A549 (cell line): ENCODE data around the gene PGS1.

Experiments used
- CEBPB ChIP-seq, 2 experiments: fragments of >200 bp in 1 of 2; sonication (Bioruptor Twin) in 1 of 2; formaldehyde crosslinking in 1 of 2; IDR thresholded peaks; 2 replicates each; pipeline ENCODE4 v1.6.1; 2012 to 2016
- CTCF ChIP-seq: fragments of >200 bp; sonication (Bioruptor Twin); formaldehyde crosslinking; IDR thresholded peaks from 3 replicates; pipeline ENCODE4 v1.5.1; 2016
- EP300 ChIP-seq, 2 experiments: fragments of >200 bp; sonication (Bioruptor Twin); formaldehyde crosslinking; IDR thresholded peaks; 2 replicates in 1 of 2; 3 replicates in 1 of 2; pipeline ENCODE4 v1.6.1; 2016 to 2017
- ESRRA ChIP-seq: fragments of 150-350 bp; IDR thresholded peaks from 2 replicates; pipeline ENCODE4 v1.6.1; 2014; ENCODE audit warnings: mild to moderate bottlenecking, low read length, borderline replicate concordance
- FOSL2 ChIP-seq, 2 experiments: fragments of 450-650 bp in 1 of 2; fragments of >200 bp in 1 of 2; sonication (Bioruptor Twin) in 1 of 2; formaldehyde crosslinking; IDR thresholded peaks; 2 replicates each; pipeline versions ENCODE4 v1.5.0 to v1.6.1; 2016 to 2020; ENCODE audit warnings: mild to moderate bottlenecking in 1 of 2, moderate library complexity in 1 of 2
- JUN ChIP-seq, 2 experiments: fragments of >200 bp; sonication (Bioruptor Twin); formaldehyde crosslinking; IDR thresholded peaks; 2 replicates in 1 of 2; 3 replicates in 1 of 2; pipeline ENCODE4 v1.6.1; 2016 to 2017
- JUNB ChIP-seq: fragments of >200 bp; sonication (Bioruptor Twin); formaldehyde crosslinking; IDR thresholded peaks from 2 replicates; pipeline ENCODE4 v1.6.1; 2016
- MAFK ChIP-seq: fragments of 450-650 bp; IDR thresholded peaks from 2 replicates; pipeline ENCODE4 v1.6.1; 2014; ENCODE audit not compliant: partially characterized antibody
- MAX ChIP-seq: IDR thresholded peaks from 2 replicates; pipeline ENCODE4 v1.6.1; 2012
- MYC ChIP-seq: IDR thresholded peaks from 2 replicates; pipeline ENCODE4 v1.6.1; 2012; ENCODE audit warnings: mild to moderate bottlenecking, inconsistent platforms, low read length, improper control_type of control experiment, borderline replicate concordance
- NFE2L2 ChIP-seq: fragments of 150-350 bp; conservative IDR thresholded peaks from 2 replicates; pipeline ENCODE4 v1.6.1; 2014; ENCODE audit warnings: low read length
- NPAS2 ChIP-seq: fragments of 250-450 bp; sonication (Bioruptor Pico); IDR thresholded peaks from 2 replicates; pipeline ENCODE4 v1.8.0; 2022; ENCODE audit warnings: mild to moderate bottlenecking, moderate library complexity, borderline replicate concordance
- REST ChIP-seq: fragments of 200-600 bp; sonication (generic); IDR thresholded peaks from 2 replicates; pipeline ENCODE4 v1.6.1; 2016; ENCODE audit warnings: antibody characterized with exemption, mild to moderate bottlenecking, moderate library complexity
- SMC3 ChIP-seq: fragments of >200 bp; sonication (Bioruptor Twin); formaldehyde crosslinking; IDR thresholded peaks from 3 replicates; pipeline ENCODE4 v1.6.1; 2018; ENCODE audit warnings: inconsistent platforms

- TF ChIP-seq CTCF (no peak), SMC3 (no peak), FOSL2 (IDR thresholded peaks at IDR 0.05) (no peak), FOSL2 (CRISPR knock-in tag; IDR thresholded peaks at IDR 0.05) (no peak), MAX (no peak), MYC (no peak), JUN (IDR thresholded peaks at IDR 0.05) (no peak), MAFK (no peak), JUNB (no peak), NPAS2 (CRISPR knock-in tag) (no peak), NFE2L2 (no peak), REST (no peak), EP300 (IDR thresholded peaks at IDR 0.05) (no peak), CEBPB (IDR thresholded peaks at IDR 0.05) (no peak), ESRRA (no peak)
Measured at GRCh38 chr17:78338486-78339259, 39.8 kb upstream of the PGS1 start.
